ENCODE data around the gene NDC80.

The NDC80 gene

DNA sequence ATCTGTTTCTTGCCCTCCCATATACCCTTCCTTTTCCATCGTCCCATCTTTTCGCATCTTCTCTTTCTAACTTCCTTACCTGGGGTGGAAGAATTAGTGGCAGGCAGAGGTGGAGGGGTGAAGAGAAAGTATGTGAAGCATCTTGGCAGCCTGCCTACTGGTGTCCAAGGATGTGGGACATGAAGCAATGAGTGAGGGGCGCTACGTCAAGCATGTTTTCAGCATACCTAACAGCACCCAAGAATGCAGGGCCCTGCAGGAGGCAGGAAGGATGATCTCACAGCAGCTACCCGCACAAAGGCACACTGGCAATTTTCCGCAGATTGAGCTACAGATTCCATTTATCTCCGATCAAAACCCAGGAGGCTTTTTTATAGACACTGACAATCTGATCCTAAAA lies 42.2 kb upstream of the NDC80 start:
- no peak for DNase-seq (ENCODE audit: low read depth in 1 of 2, low spot score in 1 of 2)
- no peak for TF ChIP-seq POLR2AphosphoS5 (IDR thresholded peaks at IDR 0.05; ENCODE audit: low read depth)
- TF ChIP-seq REST (IDR thresholded peaks at IDR 0.05; ENCODE audit: insufficient replicate concordance, low read depth), result no peak
- no peak for TF ChIP-seq GABPA (IDR thresholded peaks at IDR 0.05; ENCODE audit: low read depth)
- TF ChIP-seq, protein P1, sequence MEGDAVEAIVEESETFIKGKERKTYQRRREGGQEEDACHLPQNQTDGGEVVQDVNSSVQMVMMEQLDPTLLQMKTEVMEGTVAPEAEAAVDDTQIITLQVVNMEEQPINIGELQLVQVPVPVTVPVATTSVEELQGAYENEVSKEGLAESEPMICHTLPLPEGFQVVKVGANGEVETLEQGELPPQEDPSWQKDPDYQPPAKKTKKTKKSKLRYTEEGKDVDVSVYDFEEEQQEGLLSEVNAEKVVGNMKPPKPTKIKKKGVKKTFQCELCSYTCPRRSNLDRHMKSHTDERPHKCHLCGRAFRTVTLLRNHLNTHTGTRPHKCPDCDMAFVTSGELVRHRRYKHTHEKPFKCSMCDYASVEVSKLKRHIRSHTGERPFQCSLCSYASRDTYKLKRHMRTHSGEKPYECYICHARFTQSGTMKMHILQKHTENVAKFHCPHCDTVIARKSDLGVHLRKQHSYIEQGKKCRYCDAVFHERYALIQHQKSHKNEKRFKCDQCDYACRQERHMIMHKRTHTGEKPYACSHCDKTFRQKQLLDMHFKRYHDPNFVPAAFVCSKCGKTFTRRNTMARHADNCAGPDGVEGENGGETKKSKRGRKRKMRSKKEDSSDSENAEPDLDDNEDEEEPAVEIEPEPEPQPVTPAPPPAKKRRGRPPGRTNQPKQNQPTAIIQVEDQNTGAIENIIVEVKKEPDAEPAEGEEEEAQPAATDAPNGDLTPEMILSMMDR (IDR thresholded peaks at IDR 0.05; ENCODE audit: insufficient read depth, low read length), result no peak
- no peak for TF ChIP-seq SPI1 (IDR thresholded peaks at IDR 0.05; ENCODE audit: borderline replicate concordance, low read depth)

DNA sequence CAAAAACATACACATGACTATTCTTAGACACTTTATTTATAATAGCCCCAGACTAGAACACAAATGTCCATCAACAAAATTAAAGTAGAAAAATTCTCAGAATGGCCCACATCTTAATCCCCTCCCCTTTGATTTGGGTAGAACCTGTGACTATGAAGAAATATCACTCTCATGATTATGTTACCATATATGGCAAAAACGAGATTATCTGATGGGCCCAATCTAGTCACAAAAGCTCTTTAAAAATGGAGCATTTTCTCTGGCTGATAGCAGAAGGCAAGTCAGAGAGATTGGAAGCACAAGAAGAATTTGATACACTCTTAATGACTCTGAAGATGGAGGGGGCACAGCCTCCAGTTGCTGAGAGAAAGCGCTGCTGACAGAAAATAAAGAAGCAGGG lies 39.6 kb upstream of the NDC80 start:
- TF ChIP-seq, protein P1 (IDR thresholded peaks at IDR 0.05; ENCODE audit: insufficient read depth, low read length), result no peak
- TF ChIP-seq POLR2AphosphoS5 (IDR thresholded peaks at IDR 0.05; ENCODE audit: low read depth), result no peak
- no peak for TF ChIP-seq REST (IDR thresholded peaks at IDR 0.05; ENCODE audit: insufficient replicate concordance, low read depth)
- no peak for TF ChIP-seq SPI1 (IDR thresholded peaks at IDR 0.05; ENCODE audit: borderline replicate concordance, low read depth)
- no peaks in the 10 kb centered on the region for H3K27me3 ChIP-seq (ENCODE audit: insufficient read depth, poor library complexity, severe bottlenecking)
- no peak overlapping the region for H3K4me3 ChIP-seq (replicated peaks; ENCODE audit: insufficient read depth, low read length)
- no peak overlapping the region for H3K27ac ChIP-seq (replicated peaks)
- no peak for DNase-seq (ENCODE audit: low read depth in 1 of 2, low spot score in 1 of 2)

More for the DNA sequence above, 42.2 kb upstream of the NDC80 start:
- Histone ChIP-seq H3K27ac (replicated peaks) (no peak overlapping the region), H3K4me3 (replicated peaks; ENCODE audit: insufficient read depth, low read length) (no peak overlapping the region), H3K27me3 (ENCODE audit: insufficient read depth, poor library complexity, severe bottlenecking) (no peaks in the 10 kb centered on the region)

- DNase-seq (ENCODE audit: low read depth in 1 of 2, low spot score in 1 of 2), result no peak
- no peaks in the 10 kb centered on the region for H3K27me3 ChIP-seq (ENCODE audit: insufficient read depth, poor library complexity, severe bottlenecking)
- no peak overlapping the region for H3K27ac ChIP-seq (replicated peaks)
- no peak overlapping the region for H3K4me3 ChIP-seq (replicated peaks; ENCODE audit: insufficient read depth, low read length)
- TF ChIP-seq, protein P1 (IDR thresholded peaks at IDR 0.05; ENCODE audit: insufficient read depth, low read length), result no peak
- TF ChIP-seq POLR2AphosphoS5 (IDR thresholded peaks at IDR 0.05; ENCODE audit: low read depth), result no peak
- no peak for TF ChIP-seq SPI1 (IDR thresholded peaks at IDR 0.05; ENCODE audit: borderline replicate concordance, low read depth)
- TF ChIP-seq GABPA (IDR thresholded peaks at IDR 0.05; ENCODE audit: low read depth), result no peak
- no peak for TF ChIP-seq REST (IDR thresholded peaks at IDR 0.05; ENCODE audit: insufficient replicate concordance, low read depth)
Observed at GRCh38 chr18:2532797-2533196, 38.6 kb upstream of the NDC80 start.
